GM12892 (cell line): ENCODE measurements around the gene EIF3C.
"Not testable (repeated sequence)": the region's sequence is repeated elsewhere in the genome, so short reads cannot be mapped to it uniquely, and the experiment has no call there.

Experiments
- POLR2A ChIP-seq: IDR thresholded peaks from 2 replicates; pipeline ENCODE4 v1.6.1; 2011; ENCODE audit warnings: low read depth, low read length, control low read depth
- POLR2AphosphoS5 ChIP-seq: IDR thresholded peaks from 2 replicates; pipeline ENCODE4 v1.6.1; 2011; ENCODE audit warnings: low read depth, low read length, control low read depth
- TAF1 ChIP-seq: IDR thresholded peaks from 2 replicates; pipeline ENCODE4 v1.6.1; 2011; ENCODE audit warnings: low read depth, mild to moderate bottlenecking, control low read depth, low read length, borderline replicate concordance

DNA sequence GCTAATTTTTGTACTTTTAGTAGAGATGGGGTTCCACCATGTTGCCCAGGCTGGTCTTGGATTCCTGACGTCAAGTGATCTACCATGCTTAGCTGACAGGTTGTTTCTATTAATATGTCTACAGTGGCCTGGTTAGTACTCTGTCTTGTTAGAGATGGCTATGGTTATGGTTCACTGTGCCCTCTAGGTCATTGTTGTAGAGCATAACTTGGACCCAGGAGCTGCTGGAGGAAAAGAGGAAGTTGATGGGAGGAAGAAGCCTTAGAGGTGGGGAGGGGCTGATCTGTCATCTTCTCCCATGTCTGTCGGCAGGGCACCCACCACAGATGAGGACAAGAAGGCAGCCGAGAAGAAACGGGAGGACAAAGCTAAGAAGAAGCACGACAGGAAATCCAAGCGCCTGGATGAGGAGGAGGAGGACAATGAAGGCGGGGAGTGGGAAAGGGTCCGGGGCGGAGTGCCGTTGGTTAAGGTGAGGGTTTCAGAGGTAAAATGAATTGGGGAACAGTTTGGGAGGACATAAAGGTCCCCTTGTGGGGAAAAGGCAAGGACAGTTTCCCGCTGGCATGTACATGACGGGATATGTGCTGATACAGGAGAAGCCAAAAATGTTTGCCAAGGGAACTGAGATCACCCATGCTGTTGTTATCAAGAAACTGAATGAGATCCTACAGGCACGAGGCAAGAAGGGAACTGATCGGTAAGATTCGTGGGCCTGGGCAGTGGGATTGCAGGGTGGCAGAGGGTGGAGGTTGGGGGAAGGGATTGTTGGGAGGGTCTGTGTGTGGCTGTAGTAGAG lies 11.8 kb downstream of the EIF3C start:
- TF ChIP-seq POLR2AphosphoS5, POLR2A, TAF1: not testable (repeated sequence)
